HG03066 (cell line): Measurements from ENCODE around the gene DNMBP.
"Not testable (repeated sequence)": the region's sequence is repeated elsewhere in the genome, so short reads cannot be mapped to it uniquely, and the experiment has no call there.

Source experiments
- ATAC-seq: cut with Tn5 transposase; IDR thresholded peaks from one replicate; pipeline ENCODE4 v1.9.1; 2021; ENCODE audit warnings: low read depth; ENCODE audit not compliant: unreplicated experiment

DNMBP gene

DNA sequence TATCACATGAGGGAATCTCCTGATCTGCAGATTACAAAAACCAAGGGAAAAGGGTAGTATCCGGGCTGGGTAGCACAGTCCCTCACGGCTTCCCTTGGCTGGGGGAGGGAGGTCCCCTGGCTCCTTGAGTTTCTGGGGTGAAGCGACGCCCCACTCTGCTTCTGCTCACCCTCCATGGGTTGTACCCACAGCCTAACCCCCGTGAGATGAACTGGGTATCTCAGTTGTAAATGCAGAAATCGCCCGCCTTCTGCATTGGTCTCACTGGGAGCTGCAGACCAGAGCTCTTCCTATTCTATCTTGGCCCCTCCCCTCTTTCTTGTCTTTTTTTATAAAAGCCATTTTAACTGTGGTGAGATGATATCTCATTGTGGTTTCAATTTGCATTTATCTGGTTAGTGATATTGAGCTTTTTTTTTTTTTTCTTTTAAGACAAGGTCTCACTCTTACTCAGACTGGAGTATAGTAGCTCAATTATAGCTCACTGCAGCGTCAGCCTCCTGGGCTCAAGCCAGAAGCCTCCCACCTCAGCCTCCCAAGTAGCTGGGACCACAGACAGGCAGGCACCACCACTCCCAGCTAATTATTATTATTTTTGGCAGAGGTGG is 139.5 kb downstream of the DNMBP start:
- no peak for ATAC-seq

DNA sequence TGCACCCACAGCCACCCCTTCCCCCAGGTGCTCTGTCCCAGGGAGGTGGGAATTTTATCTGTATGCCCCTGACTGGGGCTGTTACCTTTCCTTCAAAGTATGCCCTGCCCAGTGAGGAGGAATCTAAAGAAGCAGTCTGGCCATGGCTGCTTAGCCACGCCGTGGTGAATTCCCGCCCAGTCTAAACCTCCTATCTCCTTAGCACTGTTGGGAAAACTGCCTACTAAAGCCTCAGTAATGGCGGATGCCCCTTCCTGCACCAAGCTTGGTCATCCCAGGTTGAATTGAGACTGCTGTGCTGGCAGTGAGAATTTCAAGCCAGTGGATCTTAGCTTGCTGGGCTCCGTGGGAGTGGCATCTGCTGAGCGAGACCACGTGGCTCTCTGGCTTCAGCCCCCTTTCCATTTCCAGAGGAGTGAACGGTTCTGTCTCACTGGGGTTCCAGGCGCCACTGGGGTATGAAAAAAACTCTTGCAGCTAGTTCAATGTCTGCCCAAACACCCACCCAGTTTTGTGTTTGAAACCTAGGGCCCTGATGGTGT is 140.1 kb downstream of the DNMBP start:
- no peak for ATAC-seq

DNA sequence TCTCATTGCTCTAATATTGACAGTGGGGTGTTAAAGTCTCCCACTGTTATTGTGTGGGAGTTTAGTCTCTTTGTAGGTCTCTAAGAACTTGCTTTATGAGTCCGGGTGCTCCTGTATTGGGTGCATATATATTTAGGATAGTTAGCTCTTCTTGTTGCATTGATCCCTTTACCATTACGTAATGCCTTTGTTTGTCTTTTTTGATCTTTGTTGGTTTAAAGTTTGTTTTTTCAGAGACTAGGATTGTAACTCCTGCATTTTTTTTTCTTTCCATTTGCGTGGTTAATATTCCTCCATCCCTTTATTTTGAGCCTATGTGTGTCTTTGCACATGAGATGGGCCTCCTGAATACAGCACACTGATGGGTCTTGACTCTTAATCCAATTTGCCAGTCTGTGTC is 142.5 kb downstream of the DNMBP start:
- ATAC-seq: not testable (repeated sequence)

DNA sequence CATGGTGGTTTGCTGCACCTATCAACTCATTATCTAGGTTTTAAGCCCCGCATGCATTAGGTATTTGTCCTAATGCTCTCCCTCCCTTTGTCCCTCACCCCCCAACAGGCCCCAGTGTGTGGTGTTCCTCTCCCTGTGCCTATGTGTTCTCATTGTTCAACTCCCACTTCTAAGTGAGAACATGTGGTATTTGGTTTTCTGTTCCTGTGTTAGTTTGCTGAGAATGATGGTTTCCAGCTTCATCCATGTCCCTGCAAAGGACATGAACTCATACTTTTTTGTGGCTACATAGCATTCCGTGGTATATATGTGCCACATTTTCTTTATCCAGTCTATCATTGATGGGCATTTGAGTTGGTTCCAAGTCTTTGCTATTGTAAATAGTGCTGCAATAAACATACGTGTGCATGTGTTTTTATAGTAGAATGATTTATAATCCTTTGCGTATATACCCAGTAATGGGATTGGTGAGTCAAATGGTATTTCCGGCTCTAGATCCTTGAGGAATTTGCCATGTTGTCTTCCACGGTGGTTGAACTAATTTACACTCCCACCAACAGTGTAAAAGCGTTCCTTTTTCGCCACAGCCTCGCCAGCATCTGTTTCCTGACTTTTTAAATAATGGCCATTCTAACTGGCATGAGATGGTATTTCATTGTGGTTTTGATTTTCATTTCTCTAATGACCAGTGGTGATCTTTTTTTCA is 146.1 kb downstream of the DNMBP start:
- ATAC-seq: not testable (repeated sequence)

DNA sequence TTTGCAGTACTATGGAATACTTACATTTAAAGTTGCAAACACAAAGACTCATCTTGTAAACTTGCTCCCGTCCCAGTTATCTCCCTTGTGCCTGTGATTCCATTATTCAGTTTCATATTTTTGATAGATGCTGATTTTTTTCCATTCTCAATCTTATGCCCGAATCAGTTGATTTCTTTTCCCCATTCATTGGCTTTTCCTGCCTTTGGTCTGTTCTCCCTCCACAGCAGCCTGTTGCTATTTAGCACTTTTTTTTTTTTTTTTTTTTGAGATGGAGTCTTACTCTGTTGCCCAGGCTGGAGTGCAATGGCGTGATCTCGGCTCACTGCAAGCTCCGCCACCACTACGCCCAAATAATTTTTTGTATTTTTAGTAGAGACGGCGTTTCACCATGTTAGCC is 149.3 kb downstream of the DNMBP start:
- no peak for ATAC-seq

DNA sequence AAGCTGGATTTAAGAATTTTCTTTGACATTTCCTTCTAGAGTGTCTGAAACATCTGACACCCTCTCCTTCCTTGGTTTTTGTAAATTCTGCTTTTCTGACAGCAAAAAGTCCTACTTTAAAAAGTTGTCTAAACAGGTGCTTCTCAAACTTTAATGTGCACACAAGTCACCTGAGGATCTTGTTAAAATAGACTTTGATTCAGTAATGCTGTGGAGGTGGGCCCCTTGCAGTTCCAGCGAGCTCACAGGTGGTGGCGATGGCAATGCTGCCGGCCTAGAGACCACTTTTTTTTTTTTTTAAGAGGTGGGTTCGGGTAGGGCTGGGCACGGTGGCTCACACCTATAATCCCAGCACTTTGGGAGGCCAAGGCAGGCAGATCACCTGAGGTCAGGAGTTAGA is 150.2 kb downstream of the DNMBP start:
- ATAC-seq: no peak

DNA sequence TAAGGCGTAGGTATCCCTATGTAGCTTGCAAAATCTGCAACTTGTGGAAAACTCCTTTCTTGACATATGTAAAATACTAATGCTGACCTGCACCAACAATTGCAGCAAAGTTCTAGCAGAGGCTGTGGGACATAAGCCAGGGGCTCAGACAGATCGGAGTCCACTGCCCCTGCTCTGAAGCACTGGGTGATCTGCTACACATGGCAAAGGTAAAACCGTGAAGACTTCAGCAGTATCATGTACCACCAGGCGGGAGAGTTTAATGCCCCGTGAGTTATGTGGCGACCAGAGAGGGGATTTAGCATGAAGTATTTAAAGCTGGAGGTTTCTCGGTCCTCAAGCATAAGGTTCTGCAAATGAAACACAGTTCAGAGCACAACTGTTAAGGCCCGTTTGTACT is 150.9 kb downstream of the DNMBP start:
- no peak for ATAC-seq

DNA sequence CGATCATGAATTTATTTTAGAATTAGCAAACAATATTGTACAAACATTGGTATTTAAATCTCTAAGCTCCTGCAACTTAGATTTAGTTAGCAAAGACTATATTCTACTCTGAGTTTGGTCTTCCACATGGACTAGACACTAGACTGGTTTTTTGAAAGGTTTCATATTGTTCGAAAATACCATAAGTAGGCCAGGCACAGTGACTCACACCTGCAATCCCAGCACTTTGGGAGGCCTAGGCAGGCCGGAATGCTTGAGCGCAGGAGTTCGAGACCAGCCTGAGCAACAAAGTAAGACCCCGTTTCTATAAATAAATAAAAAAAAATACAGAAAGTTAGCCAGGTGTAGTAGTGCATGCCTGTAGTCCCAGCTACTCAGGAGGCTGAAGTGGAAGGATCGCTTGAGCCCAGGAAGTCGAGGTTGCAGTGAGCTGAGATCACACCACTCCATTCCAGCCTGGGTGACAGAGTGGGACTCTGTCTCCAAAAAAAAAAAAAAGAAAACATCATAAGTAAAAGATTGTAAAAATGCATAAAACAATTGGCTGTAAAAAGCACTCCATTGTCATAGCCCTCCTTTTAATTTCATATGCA is 154.2 kb downstream of the DNMBP start:
- ATAC-seq: no peak

DNA sequence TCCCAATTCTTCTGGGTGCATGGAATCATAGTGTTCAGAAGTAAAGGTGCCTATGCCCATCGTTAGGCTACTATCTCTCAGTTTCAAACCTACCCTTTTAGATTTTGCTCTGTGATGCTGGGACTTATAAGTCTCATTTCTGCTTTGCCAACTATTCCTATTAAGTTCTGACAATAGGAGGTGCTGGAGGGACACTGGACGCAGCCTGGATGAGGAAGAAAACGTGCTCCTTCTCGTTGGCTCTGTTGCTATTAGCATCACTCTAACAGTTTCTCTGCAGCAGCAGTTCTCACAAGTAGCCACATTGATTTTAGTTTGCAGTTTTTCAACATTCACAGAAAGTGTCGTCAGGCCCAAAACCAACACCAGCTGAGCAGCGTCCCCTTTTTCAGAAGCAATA is 154.9 kb downstream of the DNMBP start:
- no peak for ATAC-seq

DNA sequence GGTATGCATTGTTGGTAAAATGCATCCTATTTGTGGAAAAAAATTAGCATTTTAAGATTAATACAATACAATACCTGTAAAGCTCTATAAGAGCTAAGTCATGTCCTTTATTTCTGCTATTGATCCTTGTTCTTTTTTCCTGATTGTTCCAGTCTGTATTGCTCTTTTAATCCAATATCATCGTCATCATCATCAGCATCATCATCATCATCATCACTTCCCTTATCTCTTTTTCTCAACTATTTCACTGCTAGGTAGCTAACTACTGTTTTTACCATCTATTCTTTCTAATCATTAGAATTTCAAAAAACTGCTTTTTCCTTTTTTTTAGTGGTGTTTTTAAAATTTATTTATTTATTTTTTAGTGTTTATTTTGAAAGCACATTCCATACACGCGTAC is 156.1 kb downstream of the DNMBP start:
- ATAC-seq: no peak

DNA sequence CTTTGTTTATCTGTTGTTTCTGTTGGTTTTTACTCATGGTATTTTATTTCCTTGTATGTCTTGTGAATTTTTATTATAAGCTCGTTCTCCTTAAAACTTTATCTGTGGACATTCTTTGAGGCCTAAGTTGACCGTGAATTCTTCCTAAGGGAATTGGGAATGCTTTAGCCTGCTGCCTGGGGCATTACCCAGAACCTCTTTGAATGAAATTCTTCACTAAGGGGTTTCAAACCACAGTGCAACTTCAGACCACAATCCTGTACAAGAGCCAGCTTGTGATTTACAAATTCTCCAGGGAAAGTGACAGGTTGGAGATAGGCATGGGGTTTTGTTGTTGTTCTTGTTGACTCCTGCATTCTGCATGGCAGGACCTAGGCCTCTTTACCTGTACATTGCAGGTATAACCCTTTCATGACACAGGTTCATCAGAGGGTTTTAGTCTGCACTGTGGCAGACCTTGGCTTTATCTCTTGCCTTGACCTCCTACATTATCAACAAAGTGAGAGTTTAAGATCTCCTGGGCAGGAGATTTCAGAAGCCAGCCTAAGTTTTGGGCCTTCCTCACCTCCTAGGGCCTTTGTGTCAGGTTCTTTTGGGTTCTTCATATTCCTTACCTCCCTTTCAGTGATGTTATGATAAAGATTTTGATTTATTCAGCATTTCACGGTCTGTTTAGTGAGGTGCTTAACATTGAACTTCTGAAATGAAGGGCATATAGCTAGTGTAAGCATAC is 157.1 kb downstream of the DNMBP start:
- ATAC-seq: no peak

DNA sequence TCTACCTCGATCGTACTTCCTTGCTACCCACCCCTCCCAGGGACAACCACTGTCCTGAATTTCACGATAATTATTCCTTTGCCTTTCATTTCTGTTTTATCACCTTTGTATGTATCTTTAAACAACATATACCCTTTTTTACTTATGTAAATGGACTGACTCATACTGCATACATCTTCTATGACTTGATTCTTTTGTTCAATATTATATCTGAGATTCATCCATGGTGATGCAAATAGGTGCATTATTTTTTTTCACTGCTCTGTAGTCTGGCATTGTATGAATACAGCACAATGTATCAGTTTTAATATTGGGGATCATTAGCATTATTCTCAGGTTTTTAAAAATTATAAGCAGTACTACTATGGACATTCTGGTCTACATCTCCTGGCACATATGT is 157.9 kb downstream of the DNMBP start:
- ATAC-seq: no peak

DNA sequence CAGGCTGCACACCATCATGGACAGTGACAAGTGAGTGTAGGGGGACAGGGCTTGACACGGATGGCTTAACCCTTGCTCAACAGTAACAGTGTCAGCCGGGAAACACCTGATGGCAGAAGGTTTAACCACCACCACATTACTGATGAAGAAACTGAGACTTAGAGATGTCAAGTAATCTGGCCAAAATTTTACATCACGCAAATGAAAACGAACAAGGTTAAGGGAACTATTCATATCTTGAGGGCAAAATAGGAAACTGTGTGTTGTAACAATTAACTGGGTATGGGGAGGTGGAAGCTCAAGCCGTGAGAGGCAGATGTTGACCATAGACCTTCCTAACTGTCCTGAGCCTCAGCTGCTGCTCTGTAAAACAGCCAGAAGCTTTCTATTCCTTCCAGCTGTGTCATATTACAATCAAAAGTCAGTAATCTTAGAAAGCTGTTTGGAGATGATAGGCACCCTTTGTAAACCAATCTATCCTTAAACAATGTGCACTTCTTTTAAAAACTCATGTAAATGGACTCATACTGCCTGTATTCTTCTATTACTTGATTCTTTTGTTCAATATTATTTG is 158.9 kb downstream of the DNMBP start:
- no peak for ATAC-seq

DNA sequence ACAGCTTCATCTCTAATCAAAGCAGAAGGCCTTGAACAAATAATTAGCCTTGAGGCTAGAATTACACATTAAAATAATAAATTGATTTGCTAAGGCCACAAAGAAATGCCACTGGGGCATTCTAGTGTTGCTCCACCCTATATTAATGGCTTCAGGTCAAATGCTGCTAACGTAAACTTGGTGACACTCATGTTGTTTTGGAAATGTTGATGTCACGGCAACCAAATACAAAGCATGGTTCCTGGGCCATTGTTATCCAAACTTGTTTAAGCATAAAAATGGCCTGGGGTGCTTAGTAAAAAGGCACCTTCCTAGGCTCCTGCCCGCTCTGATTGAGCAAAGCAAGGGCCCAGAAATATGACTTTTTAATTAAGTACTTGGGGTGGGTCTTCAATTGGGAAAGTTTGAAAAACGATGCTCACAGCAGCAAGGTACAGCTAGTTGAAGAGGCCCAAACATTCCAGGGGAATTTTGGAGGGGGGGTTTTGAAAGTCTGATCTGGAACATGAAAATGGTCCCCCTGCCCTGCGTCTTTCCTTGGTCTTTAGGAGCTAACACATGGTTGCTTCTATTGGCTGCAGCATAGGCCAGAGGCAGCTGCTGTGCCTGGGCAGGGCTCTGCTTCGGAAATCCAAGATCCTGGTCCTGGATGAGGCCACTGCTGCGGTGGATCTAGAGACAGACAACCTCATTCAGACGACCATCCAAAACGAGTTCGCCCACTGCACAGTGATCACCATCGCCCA is 159.6 kb downstream of the DNMBP start:
- no peak for ATAC-seq

DNA sequence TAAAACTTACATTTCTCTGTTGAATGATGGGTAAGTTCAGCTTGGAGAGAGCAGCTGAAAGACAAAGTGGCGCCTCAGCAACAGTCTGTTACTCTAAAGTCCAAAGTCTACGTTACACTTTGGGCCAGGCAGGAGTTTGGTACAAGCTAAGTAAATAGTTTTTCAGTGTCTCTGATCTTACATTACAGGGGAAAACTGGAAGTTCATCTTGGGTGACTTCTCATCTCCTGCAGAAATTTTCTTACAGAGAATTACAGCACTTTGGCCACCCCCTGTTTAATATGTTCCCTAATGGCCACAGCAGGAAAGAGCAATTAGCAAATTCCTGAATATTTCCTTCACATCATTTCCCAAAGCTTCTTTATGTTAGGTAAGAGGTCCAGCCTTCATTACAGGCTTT is 160.2 kb downstream of the DNMBP start:
- ATAC-seq: no peak

DNA sequence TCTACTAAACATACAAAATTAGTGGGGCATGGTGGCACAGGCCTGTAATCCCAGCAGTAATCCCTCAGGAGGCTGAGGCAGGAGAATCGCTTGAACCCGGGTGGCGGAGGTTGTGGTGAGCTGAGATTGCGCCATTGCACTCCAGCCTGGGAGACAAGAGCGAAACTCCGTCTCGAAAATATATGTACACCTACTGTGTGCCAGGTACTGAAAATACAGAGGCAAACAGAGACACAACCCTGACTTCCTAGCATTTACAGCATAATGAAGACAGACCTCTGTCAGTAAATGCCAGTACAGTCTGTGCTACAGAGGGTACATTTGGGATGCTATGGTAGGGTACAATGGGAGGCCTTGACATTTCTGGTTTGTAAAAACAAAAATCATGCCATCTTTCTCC is 160.7 kb downstream of the DNMBP start:
- no peak for ATAC-seq

DNA sequence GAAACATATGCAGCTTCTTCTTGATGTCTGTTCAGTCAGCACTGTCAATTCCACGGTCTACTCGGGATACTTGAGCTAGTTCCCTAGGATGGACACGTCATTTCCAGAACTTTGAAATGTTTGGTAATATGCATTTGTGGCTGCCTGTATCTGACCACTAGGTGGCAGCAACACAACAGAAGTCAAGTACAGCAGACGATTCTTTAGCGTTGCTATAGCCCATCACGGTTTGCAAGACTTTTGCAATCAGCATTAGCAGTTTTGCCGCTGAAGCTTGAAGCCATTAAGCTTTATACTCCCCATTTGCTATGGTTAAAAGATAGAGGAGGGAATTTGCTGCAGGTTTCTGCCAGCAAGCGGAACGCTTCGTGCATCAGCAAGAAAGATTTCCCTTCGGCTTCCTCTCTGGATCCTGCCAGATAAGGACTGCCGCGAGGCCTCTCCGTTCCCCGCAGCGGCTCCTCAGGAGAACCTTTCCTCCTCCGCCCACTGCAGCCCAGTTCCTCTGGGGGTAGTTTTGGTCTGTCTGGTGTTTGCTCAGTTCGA is 163.8 kb downstream of the DNMBP start:
- ATAC-seq: no peak

DNA sequence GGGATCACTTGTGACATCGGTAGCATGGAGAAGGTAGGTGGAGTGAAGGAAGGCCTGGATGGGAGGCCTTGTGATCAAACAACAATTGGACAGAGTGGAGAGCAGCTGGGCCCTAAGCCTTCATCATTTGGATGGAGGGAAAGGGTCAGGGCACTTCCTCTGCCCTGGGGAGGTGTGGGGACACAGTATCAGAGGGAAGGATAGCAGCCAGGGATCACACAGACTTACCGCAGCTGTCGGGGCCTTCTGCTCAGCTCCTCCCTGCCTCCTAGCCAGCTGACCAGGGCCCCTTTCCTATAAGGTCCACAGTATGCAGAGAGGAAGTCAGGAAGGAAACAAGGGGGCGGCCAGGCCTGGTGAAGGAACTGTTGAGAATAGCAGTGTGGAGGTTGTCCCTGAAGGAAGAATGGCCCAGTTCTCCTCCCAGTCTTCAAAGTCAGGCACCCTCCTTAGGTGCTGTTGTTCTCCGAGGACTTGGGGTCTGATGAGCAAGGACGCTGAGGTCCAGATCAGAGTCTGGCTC is 165.3 kb downstream of the DNMBP start:
- ATAC-seq: no peak

DNA sequence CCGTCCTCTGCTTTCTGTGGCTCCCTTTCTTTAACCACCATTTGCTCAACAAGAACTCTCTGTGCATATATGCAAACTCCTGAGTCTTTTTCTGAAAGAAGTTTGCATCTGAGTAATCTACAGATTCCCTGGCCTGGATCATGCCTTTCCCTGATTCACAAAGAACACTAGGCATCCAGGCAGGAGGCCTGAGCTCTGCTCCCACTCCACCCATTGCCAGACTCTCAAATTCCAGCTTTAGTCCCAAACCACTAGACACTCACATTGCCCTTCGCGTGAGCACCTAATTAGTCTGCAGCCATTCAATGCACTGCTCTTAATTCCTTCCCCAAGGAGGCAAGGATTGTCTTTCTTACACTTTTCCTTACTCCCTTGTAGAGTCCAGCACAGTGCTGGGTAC is 166.4 kb downstream of the DNMBP start:
- ATAC-seq: no peak

DNA sequence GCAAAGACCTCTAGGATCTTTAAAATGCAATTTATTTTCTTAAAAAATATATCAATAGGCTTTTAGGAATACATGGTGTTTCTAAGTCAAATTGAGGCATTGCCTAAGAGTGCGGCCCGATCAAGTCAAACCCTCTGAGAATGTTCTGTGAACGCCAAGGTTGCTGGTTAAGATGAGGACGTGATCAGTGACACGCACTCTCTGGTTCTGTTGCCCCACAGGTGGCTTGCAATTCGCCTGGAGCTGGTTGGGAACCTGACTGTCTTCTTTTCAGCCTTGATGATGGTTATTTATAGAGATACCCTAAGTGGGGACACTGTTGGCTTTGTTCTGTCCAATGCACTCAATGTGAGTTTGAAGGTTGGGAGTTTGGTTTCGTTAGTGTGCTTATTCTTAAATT is 168.0 kb downstream of the DNMBP start:
- ATAC-seq: no peak
